Upper lobe of left lung (tissue), 6 donors: ENCODE data around the gene OR10H2. TPM values are rescaled to one million over a fixed set of nuclear protein-coding genes. Genes with fewer than 3 reads are reported as not detected.
"Not testable (repeated sequence)": the region's sequence is repeated elsewhere in the genome, so short reads cannot be mapped to it uniquely, and the experiment has no call there.

Experiments used
- ATAC-seq, 2 donors: fragments of 200-7000 bp; cut with Tn5 transposase; one replicate each; pipeline ENCODE4 v1.9.1; 2022; ENCODE audit warnings: mild to moderate bottlenecking in 2 of 2, moderate library complexity in 2 of 2; ENCODE audit not compliant: low FRiP score in 2 of 2
- DNase-seq, 2 donors: peaks; one replicate each; pipeline ENCODE4 v3.0.0-alpha.2; 2019 to 2020
- H3K27ac ChIP-seq, 4 donors: fragments of 200-600 bp; sonication (generic); one replicate each; pipeline ENCODE4 v1.5.1; 2016 to 2019
- H3K27me3 ChIP-seq, 4 donors: fragments of 200-600 bp; sonication (generic); one replicate each; pipeline ENCODE4 v1.5.1; 2017 to 2019
- H3K36me3 ChIP-seq, 4 donors: fragments of 200-600 bp; sonication (generic); one replicate each; pipeline ENCODE4 v1.5.1; 2016 to 2019
- H3K4me1 ChIP-seq, 4 donors: fragments of 200-600 bp; sonication (generic); one replicate each; pipeline ENCODE4 v1.5.1; 2018 to 2019
- H3K4me3 ChIP-seq, 4 donors: fragments of 200-600 bp; sonication (generic); one replicate each; pipeline ENCODE4 v1.5.1; 2017 to 2019; ENCODE audit warnings: mild to moderate bottlenecking in 2 of 4, moderate library complexity in 1 of 4
- H3K9me3 ChIP-seq, 4 donors: fragments of 200-600 bp; sonication (generic); one replicate each; pipeline ENCODE4 v1.5.1; 2018 to 2019
- CTCF ChIP-seq, 6 experiments: fragments of 450-650 bp in 4 of 6; fragments of 200-600 bp in 2 of 6; sonication (generic) in 2 of 6; IDR thresholded peaks; one replicate each; pipeline ENCODE4 v1.5.1; 2016 to 2019; ENCODE audit warnings: antibody characterized with exemption in 6 of 6
- EP300 ChIP-seq, 4 donors: sonication (generic); formaldehyde crosslinking; IDR thresholded peaks; one replicate each; pipeline ENCODE4 v1.5.1; 2017; ENCODE audit warnings: antibody characterized with exemption in 4 of 4, control low read depth in 2 of 4
- POLR2A ChIP-seq, 4 donors: fragments of 450-650 bp; IDR thresholded peaks; one replicate each; pipeline ENCODE4 v1.5.1; 2016 to 2017; ENCODE audit warnings: antibody characterized with exemption in 4 of 4, mild to moderate bottlenecking in 2 of 4
- POLR2AphosphoS5 ChIP-seq, 2 donors: sonication (generic); formaldehyde crosslinking; IDR thresholded peaks; one replicate each; pipeline ENCODE4 v1.5.1; 2017; ENCODE audit warnings: antibody characterized with exemption in 2 of 2
- WGBS, 2 donors: methylation state at CpG; one replicate each; pipeline ENCODE4 v1.1.5; 2017 to 2018; 5-methylcytosine and 5-hydroxymethylcytosine counted together
- total RNA-seq, 6 donors: library from RNA; depleted of rRNA in 4 of 6; stranded (reverse); fragments of >200 nt in 4 of 6; gene quantifications; one replicate each; pipeline versions ENCODE4 v1.1.0 to v1.2.1, GENCODE V29; 2016 to 2021
- donor health status: DM: no; HTN: no; CAD: no; lungs with moderate emphysema.
- donor health status: DM: no; HTN: yes; CAD: no; lungs with severe emphysema.

The OR10H2 gene
- total RNA-seq, 6 donors from 2014 or later = not detected

GRCh38 chr19:15759962-15760565 lies 32.2 kb downstream of the OR10H2 start:
- Histone ChIP-seq H3K9me3 (no peaks in the 10 kb centered on the region), H3K27ac (no peak overlapping the region), H3K27me3 (no peaks in the 10 kb centered on the region), H3K36me3 (no peaks in the 10 kb centered on the region), H3K4me1 (no peaks in the 10 kb centered on the region), H3K4me3 (no peak overlapping the region)
- TF ChIP-seq CTCF (IDR thresholded peaks at IDR 0.05) = no peak
- no peak for TF ChIP-seq POLR2AphosphoS5 (IDR thresholded peaks at IDR 0.05)
- TF ChIP-seq EP300 (IDR thresholded peaks at IDR 0.05) = no peak
- no peak for TF ChIP-seq POLR2A (IDR thresholded peaks at IDR 0.05)
- ATAC-seq (no peak), DNase-seq (peak in 1 of 2 donors; percentile 56)
- WGBS, 2 donors = 40 to 52% methylated on average over 10 to 28 of the region's 28 CpGs

GRCh38 chr19:15769586-15769985 lies 41.8 kb downstream of the OR10H2 start:
- DNase-seq (no peak), ATAC-seq (no peak)
- Histone ChIP-seq H3K9me3 (no peaks in the 10 kb centered on the region), H3K4me1 (no peaks in the 10 kb centered on the region), H3K27ac (no peak overlapping the region), H3K36me3 (no peaks in the 10 kb centered on the region), H3K27me3 (no peaks in the 10 kb centered on the region), H3K4me3 (no peak overlapping the region)
- WGBS, 2 donors = 30 to 44% methylated on average over 6 of the region's 6 CpGs
- no peak for TF ChIP-seq EP300 (IDR thresholded peaks at IDR 0.05)
- TF ChIP-seq POLR2A (IDR thresholded peaks at IDR 0.05) = no peak
- no peak for TF ChIP-seq POLR2AphosphoS5 (IDR thresholded peaks at IDR 0.05)
- TF ChIP-seq CTCF (IDR thresholded peaks at IDR 0.05) = no peak

- not testable (repeated sequence) for H3K4me1 ChIP-seq, DNase-seq, H3K4me3 ChIP-seq, ATAC-seq, H3K36me3 ChIP-seq, H3K27me3 ChIP-seq, H3K9me3 ChIP-seq, H3K27ac ChIP-seq
- WGBS, 2 donors = 74 to 75% methylated on average over 3 of the region's 3 CpGs
Measured at GRCh38 chr19:15774159-15774558, 46.3 kb downstream of the OR10H2 start.

- DNase-seq (no peak), ATAC-seq (no peak)
- H3K4me1 ChIP-seq = peaks cover 0 to 8% (median 6%) of the 10 kb centered on the region in 4 donors
- H3K9me3 ChIP-seq = no peaks in the 10 kb centered on the region
- H3K27ac ChIP-seq = no peak overlapping the region
- no peak overlapping the region for H3K4me3 ChIP-seq
- no peaks in the 10 kb centered on the region for H3K27me3 ChIP-seq
- TF ChIP-seq POLR2A (IDR thresholded peaks at IDR 0.05) (no peak), CTCF (IDR thresholded peaks at IDR 0.05) (no peak), EP300 (IDR thresholded peaks at IDR 0.05) (no peak), POLR2AphosphoS5 (IDR thresholded peaks at IDR 0.05) (no peak)
- 41 to 52% methylated on average over 2 of the region's 2 CpGs for WGBS, 2 donors
- H3K36me3 ChIP-seq = no peaks in the 10 kb centered on the region
Measured at GRCh38 chr19:15775249-15775648, 47.4 kb downstream of the OR10H2 start.

- Histone ChIP-seq H3K27me3 (no peaks in the 10 kb centered on the region), H3K36me3 (no peaks in the 10 kb centered on the region), H3K4me1 (peaks cover 0 to 12% (median 7%) of the 10 kb centered on the region in 4 donors), H3K27ac (no peak overlapping the region), H3K9me3 (no peaks in the 10 kb centered on the region), H3K4me3 (no peak overlapping the region)
- TF ChIP-seq POLR2A (IDR thresholded peaks at IDR 0.05) = no peak
- no peak for TF ChIP-seq CTCF (IDR thresholded peaks at IDR 0.05)
- no peak for TF ChIP-seq POLR2AphosphoS5 (IDR thresholded peaks at IDR 0.05)
- TF ChIP-seq EP300 (IDR thresholded peaks at IDR 0.05) = no peak
- ATAC-seq (no peak), DNase-seq (no peak)
- WGBS, 2 donors = 83% methylated on average over 4 of the region's 4 CpGs
Measured at GRCh38 chr19:15776264-15776663, 48.4 kb downstream of the OR10H2 start.
